Measurements from ENCODE around the gene GLB1L2. TPM values are rescaled to one million over a fixed set of nuclear protein-coding genes. Genes with fewer than 3 reads are reported as not detected.
"Not testable (repeated sequence)": the region's sequence is repeated elsewhere in the genome, so short reads cannot be mapped to it uniquely, and the experiment has no call there.

Gene GLB1L2
- total RNA-seq, 2 donors from 2014 or later, result 45.6 to 60.0 TPM

DNA sequence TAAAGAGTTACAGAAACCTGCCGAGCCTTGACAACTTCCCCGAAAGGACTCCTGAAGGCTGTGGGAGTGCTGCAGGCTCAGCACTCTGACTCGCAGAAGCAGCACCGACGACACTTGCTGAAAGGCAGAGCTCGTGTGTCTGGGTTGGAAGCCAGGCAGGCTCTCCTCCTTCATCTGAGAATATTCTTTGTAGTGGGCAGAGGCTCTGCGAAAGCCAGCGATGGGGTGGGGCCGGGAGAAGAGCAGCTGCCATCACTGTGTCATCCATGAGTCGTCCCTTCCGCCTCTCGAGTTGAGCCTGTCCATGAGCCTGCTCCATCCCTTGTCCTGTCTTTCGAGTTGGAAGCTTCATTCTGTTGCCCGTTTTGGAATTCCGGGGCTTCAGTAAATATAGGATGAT, 11.9 kb downstream of the GLB1L2 start:
- TF ChIP-seq, protein P1, sequence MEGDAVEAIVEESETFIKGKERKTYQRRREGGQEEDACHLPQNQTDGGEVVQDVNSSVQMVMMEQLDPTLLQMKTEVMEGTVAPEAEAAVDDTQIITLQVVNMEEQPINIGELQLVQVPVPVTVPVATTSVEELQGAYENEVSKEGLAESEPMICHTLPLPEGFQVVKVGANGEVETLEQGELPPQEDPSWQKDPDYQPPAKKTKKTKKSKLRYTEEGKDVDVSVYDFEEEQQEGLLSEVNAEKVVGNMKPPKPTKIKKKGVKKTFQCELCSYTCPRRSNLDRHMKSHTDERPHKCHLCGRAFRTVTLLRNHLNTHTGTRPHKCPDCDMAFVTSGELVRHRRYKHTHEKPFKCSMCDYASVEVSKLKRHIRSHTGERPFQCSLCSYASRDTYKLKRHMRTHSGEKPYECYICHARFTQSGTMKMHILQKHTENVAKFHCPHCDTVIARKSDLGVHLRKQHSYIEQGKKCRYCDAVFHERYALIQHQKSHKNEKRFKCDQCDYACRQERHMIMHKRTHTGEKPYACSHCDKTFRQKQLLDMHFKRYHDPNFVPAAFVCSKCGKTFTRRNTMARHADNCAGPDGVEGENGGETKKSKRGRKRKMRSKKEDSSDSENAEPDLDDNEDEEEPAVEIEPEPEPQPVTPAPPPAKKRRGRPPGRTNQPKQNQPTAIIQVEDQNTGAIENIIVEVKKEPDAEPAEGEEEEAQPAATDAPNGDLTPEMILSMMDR (IDR thresholded peaks at IDR 0.05), result no peak
- TF ChIP-seq POLR2AphosphoS5 (IDR thresholded peaks at IDR 0.05) (no peak), POLR2A (IDR thresholded peaks at IDR 0.05) (no peak)
- no peak for DNase-seq (ENCODE audit: low spot score)
- Histone ChIP-seq H3K4me3 (no peak overlapping the region), H3K36me3 (no peaks in the 10 kb centered on the region), H3K9me3 (no peaks in the 10 kb centered on the region), H3K27ac (no peak overlapping the region), H3K4me1 (replicated peaks) (no peaks in the 10 kb centered on the region), H3K27me3 (replicated peaks; ENCODE audit: insufficient read depth) (no peaks in the 10 kb centered on the region)
- 89% methylated on average over 15 of the region's 15 CpGs for WGBS
- intact Hi-C loops (cut with DNase I), result no loop called here

DNA sequence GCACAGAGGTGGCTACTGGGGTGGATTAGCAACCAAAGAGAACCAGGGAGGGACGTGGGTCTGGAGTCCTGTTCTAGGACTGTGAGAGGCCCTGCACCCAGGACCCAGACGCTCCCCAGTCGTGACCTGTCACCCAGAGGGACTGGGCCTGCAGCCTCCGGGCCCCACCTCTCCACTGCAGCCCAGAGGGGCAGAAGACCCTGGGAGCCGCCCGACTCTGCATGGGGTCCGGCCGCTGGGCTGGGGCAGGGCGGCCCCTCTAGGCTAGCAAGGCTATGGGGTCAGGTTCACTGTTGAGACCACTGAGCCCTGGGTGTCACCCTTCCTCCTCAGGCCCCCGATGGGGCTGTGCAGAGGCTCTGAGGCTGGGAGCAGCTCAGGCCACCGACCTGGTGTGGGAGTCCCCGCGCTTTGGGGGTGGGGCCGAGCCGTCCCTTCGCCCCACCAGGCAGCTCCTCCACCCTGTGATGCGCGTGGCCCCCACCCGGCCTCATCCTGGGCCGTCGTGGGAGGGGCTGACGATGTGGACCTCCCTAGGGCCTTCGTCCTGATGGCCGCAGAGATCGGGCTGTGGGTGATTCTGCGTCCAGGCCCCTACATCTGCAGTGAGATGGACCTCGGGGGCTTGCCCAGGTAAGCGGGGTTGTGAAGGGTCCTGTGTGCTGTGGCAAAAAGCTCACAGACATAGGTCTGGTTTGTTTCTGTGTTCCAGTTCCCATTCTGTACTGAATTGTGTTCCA, 12.9 kb downstream of the GLB1L2 start:
- DNase-seq (ENCODE audit: low spot score); H3K27ac ChIP-seq; intact Hi-C loops (cut with DNase I); H3K9me3 ChIP-seq; H3K4me1 ChIP-seq (replicated peaks); H3K27me3 ChIP-seq (replicated peaks; ENCODE audit: insufficient read depth); H3K36me3 ChIP-seq; H3K4me3 ChIP-seq: not testable (repeated sequence)
- WGBS, result 87% methylated on average over 28 of the region's 28 CpGs

DNA sequence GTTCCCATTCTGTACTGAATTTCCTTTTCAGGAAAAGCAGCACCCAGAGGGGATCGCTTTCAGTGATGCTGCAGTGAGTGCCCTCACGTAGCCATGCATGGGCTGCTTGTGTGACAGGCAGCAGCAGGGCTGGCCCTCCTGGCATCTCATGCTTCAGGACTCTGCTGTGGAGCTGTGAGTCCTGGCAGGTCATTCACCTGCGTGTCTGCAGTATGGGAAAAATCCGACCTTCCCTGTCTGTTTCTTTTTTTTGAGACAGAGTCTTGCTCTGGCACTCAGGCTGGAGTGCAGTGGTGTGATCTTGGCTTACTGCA, 13.4 kb downstream of the GLB1L2 start:
- WGBS, result 84% methylated on average over 4 of the region's 4 CpGs
- H3K27ac ChIP-seq, result no peak overlapping the region
- no peak for DNase-seq (ENCODE audit: low spot score)
- no peaks in the 10 kb centered on the region for H3K27me3 ChIP-seq (replicated peaks; ENCODE audit: insufficient read depth)
- no peaks in the 10 kb centered on the region for H3K36me3 ChIP-seq
- no peak overlapping the region for H3K4me3 ChIP-seq
- TF ChIP-seq POLR2AphosphoS5 (IDR thresholded peaks at IDR 0.05) (no peak), POLR2A (IDR thresholded peaks at IDR 0.05) (no peak)
- TF ChIP-seq, protein P1 (IDR thresholded peaks at IDR 0.05), result no peak
- no peaks in the 10 kb centered on the region for H3K4me1 ChIP-seq (replicated peaks)
- intact Hi-C loops (cut with DNase I), result no loop called here
- no peaks in the 10 kb centered on the region for H3K9me3 ChIP-seq

DNA sequence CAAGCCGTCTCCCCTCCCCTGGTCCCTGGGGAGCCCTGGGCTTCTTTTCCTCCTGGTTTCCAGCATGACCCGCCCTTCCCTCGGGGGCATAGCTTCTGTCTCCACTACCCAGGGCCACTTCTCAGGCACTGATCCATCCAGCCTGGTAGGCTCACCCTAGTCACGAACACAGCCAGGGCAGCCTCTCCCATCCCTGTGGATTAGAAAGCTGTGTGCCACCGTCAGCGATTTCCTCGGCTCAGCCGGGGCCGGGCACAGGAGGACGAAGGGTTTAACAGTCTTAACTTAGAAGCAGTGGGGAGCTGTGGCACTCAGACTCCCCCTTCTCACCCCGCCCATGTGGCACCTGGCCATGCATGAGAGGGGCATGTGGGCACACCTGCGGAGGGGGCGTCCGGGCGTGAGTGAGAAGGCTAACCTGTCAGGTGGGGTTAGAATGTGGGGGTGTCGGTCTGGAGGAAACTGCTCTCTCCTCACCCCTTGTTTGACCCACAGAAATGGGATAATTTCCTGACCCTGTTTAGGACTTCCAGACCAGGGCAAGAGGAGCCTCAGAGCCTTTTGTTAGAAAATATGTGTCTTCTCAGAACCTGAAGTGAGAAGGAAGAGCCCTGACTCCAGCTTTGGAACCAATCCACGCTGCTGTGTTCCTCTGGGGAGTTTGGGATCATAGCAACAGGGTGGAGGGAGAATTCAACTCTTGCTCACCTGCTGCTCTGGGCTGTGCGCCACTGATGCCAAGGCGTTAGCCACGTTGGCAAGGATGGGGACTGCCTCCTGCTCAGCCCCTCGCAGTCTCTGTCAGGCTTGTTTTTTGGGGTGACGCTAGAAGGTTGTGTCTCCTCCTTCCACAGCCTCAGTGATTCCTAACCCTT, 14.6 kb downstream of the GLB1L2 start:
- H3K27ac ChIP-seq, result no peak overlapping the region
- no peaks in the 10 kb centered on the region for H3K27me3 ChIP-seq (replicated peaks; ENCODE audit: insufficient read depth)
- intact Hi-C loops (cut with DNase I), result no loop called here
- DNase-seq (ENCODE audit: low spot score), result no peak
- no peaks in the 10 kb centered on the region for H3K9me3 ChIP-seq
- TF ChIP-seq, protein P1 (IDR thresholded peaks at IDR 0.05), result no peak
- TF ChIP-seq POLR2AphosphoS5 (IDR thresholded peaks at IDR 0.05), result no peak
- no peak for TF ChIP-seq POLR2A (IDR thresholded peaks at IDR 0.05)
- H3K36me3 ChIP-seq, result no peaks in the 10 kb centered on the region
- 65% methylated on average over 22 of the region's 22 CpGs for WGBS
- H3K4me3 ChIP-seq, result no peak overlapping the region
- H3K4me1 ChIP-seq (replicated peaks), result no peaks in the 10 kb centered on the region

DNA sequence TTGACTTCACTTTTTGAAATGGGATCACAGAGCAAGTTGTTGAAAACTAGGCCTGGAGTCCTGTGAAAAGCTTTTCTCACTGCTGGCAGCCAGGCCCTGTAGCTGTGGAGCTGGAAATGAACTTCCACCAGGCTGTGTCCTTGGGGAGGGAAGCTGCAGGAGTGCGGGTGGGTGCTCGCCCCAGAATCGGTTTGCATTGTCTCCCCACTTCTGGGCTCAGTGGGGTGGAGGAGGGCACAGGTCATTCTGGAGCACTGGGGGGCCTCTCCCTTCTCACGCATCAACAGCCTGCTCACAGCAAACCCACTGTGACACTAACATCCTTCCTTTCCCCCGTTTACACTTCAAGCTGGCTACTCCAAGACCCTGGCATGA, 15.2 kb downstream of the GLB1L2 start:
- no peak for DNase-seq (ENCODE audit: low spot score)
- TF ChIP-seq, protein P1 (IDR thresholded peaks at IDR 0.05), result no peak
- TF ChIP-seq POLR2AphosphoS5 (IDR thresholded peaks at IDR 0.05), result no peak
- no peak for TF ChIP-seq POLR2A (IDR thresholded peaks at IDR 0.05)
- H3K4me1 ChIP-seq (replicated peaks), result no peaks in the 10 kb centered on the region
- intact Hi-C loops (cut with DNase I), result no loop called here
- no peak overlapping the region for H3K4me3 ChIP-seq
- no peaks in the 10 kb centered on the region for H3K27me3 ChIP-seq (replicated peaks; ENCODE audit: insufficient read depth)
- 92% methylated on average over 5 of the region's 5 CpGs for WGBS
- no peaks in the 10 kb centered on the region for H3K36me3 ChIP-seq
- no peak overlapping the region for H3K27ac ChIP-seq
- no peaks in the 10 kb centered on the region for H3K9me3 ChIP-seq

All from prostate gland (tissue), 2 donors.